ENCODE results near the gene KLHL26.

KLHL26 gene

DNA sequence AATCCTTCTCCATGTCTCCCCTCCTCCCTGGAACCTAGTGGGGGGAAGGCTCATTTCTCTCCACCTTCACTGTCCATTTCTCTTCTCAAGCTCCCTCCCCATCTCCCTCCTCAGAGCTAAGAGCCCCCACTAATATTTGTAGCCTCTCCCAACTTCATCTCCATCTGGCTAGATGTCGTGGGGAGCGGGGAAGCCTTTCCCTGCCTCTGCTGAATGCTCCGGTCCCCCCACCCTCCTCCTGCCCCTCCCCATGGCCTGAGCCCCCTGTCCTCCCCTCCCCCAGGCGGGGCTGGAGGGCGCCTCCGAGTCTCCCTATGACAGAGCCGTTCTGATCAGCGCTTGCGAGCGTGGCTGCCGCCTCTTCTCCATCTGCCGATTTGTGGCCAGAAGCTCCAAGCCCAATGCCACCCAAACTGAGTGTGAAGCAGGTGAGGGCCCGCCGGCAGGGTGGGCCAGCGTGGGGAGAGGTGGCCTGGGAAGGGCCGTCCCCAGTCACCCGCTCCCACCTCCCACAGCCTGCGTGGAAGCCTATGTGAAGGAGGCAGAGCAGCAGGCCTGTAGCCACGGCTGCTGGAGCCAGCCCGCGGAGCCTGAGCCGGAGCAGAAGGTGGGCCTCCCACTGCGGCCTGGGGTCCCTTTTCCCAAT is 23.1 kb upstream of the KLHL26 start:
- DNase-seq (ENCODE audit: low read depth in 2 of 3, low spot score in 1 of 3) = no peak

DNA sequence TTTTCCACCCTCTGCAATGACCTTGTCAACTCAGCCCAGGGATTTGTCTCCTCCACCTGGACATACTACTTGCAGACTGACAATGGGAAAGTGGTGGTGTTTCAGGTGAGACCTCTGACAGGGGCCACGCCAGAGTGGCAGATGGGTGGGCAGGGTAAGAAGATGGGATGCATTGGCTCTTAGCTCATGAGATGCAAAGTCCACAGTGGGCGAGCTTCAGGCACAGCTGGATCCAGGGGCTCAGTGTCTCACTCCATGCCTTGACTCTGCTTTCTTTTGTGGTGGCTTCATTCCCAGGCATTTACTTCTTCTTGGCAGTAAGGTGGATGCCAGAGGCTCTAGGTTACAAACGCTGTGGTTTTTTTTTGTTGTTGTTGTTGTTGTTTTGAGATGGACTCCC is 20.8 kb upstream of the KLHL26 start:
- no peak for DNase-seq (ENCODE audit: low read depth in 2 of 3, low spot score in 1 of 3)

DNA sequence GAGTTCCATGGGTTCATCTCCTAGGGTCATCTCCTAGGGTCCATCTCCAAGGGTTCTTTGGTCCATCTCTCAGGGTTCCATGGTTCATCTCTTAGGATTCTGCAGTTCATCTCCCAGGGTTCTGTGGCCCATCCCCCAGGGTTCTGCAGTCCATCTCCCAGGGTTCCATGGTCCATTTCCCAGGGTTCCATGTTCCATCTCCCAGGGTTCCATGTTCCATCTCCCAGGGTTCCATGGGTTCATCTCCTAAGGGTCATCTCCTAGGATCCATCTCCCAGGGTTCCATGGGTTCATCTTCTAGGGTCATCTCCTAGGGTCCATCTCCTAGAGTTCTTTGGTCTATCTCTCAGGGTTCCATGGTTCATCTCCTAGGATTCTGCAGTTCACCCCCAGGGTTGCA is 19.3 kb upstream of the KLHL26 start:
- DNase-seq (ENCODE audit: low read depth in 2 of 3, low spot score in 1 of 3) = no peak

DNA sequence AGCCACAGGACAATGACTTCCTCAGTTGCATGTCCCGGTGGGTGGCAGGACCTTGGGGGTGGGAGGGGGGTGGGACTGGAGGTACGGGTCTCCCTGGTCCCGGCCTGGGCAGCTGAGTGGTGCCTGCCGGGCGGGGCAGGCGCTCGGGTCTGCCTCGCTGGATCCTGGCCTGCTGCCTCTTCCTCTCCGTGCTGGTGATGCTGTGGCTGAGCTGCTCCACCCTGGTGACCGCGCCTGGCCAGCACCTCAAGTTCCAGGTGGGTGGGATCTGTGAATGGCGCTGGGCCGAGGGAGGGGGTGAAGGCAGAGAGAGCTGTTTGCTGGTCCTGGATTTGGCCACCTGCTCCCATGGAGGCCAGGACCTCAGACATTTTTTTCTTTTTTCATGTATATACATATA is 18.6 kb upstream of the KLHL26 start:
- DNase-seq (ENCODE audit: low read depth in 2 of 3, low spot score in 1 of 3) = no peak

DNA sequence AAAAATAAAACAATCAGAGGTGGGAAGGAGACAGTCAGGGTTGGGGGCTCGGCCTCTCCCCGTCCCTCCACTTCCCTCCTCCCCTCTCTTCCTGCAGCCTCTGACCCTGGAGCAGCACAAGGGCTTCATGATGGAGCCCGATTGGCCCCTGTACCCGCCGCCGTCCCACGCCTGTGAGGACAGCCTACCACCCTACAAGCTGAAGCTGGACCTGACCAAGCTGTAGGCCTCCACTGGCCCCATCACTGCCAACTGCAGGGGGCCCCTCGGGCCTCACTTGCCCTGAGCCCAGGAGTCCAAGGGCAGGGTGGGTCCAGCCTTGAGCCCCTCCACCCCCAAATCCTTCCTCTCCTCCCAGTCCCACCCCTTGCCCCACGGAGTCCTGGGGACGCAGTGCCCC is 16.5 kb upstream of the KLHL26 start:
- no peak for DNase-seq (ENCODE audit: low read depth in 2 of 3, low spot score in 1 of 3)

DNA sequence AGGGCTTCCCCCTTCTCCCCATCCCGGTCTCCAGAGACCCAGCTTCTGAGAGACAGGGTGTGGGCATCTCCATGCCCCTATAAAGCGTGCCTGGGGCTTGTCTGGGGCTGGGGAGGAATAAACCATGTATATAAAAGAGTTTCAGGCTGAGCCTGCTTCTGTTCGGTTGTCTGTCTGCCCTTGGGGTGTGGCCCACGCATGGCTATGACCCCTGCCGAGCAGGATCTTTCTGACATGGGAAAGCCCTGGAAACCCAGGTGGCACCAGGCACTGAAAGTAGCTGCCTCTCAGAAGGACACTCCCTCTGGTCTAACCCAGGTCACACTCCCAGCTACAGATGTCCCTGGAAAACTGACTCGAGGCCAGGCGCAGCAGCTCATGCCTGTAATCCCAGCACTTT is 15.9 kb upstream of the KLHL26 start:
- DNase-seq (ENCODE audit: low read depth in 2 of 3, low spot score in 1 of 3) = no peak

DNA sequence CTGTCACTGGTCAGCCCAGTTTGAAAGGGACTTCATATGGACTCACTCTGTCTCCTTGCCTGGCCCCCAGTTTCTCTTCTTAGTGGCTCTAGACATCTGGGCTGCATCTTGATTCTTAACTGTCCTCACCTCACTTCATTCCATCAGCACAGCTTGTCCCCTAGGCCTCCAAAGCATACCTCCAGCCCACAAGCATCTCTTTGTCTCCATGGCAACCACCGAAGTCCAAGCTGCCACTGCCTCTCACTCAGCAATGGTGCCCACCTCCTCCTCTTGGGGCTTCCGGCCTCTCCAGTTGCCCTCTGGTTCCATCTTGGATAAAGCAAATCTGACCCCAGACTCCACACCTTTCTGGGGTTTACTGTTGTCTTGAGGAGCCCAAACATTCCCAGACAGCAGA is 9.9 kb upstream of the KLHL26 start:
- DNase-seq (ENCODE audit: low read depth in 2 of 3, low spot score in 1 of 3) = no peak

DNA sequence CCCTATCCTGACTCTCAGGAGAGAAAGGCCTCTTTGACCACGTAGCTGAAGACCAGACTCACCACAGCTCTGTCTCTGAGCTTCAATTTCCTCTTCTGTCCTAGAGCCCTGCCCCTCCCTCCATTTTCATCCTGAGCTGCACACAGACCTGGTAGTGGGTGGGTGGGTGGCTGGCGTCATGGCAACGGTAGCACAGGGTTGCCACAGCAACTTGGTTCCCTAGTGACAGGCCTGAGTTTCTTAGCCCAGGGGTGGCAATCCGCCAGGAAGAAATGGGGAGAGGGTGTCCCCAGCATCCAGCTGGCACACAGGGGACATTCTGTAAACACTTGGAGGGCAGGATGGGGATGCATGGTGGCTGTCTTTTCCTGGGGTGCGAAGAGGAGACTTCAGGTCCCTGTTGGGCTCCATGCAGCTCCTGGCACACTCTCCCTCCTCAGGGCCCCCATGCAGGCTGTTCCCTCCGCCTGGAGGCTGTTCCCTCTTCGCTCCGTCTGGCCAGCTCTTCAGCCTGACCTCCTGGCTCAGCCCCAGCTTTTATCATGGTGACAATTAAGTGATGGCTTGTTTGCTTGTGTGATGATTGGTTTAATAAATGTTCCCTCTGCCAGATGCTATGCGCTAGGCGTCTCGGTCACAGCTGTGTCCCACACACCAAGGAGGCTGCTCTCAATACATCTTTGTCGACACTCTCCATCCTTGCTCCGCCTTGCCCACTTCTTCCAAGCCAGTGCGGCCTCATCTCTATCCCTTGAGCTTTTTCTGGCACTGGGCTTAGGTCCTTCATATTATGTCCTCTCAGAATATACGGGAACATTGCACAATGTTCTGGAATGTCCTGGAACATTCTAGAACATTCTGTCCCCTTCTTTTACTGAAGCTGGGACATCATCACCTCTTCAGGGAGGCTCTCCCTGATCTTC is 7.4 kb upstream of the KLHL26 start:
- DNase-seq (ENCODE audit: low read depth in 2 of 3, low spot score in 1 of 3) = no peak

DNA sequence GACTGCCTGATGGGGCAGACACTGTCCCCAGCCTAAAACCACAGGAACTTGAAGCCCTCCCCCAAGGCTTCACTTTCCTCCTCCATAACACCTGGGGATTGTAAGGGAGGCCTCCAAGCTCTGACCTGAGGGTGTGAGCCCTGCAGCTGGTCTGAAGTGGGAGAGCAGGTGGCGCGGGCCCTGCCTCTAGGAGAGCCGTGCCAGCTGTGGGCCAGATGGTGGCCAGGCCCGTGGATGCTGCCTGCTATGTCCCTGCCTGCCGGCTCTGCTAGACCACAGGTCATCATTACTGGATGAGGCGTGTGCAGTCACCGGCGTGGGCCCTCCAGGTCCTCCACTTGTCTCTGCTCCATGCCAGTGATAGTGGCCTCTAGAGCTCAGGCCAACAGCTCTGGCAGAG is 3.5 kb upstream of the KLHL26 start:
- DNase-seq (ENCODE audit: low read depth in 2 of 3, low spot score in 1 of 3) = no peak

DNA sequence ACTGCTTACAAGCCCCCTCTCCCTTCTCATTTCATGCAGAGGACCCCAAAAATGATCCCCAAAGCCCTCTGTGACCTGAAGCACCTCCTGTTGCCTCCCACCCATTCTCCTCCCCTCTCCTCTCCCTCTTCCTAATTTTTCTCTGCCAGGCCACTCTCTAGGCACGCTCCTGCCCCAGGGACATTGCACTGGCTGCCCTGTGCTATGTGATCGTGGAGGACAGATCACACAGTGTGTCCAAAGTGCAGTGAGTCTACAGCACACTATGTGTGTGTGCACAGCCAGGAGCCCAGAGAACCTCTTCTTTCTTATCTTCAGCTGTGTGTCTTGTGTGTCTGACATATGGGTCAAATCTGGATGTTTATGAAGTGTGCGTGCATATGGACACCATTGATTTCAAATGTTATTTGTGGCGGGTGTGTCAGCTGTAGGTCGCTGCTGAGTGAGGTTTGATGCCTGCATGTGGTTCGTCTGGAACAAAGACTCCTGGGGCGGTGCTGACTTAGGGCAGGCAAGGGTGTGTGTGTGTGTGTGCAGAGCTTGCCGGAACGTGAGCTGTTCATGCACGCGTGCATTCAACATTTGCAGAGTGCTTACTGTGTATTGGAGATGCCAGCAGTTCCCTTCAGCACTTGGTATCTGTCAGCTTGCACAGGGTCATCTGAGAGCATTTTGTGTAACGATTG is 2.1 kb upstream of the KLHL26 start:
- no peak for DNase-seq (ENCODE audit: low read depth in 2 of 3, low spot score in 1 of 3)

DNA sequence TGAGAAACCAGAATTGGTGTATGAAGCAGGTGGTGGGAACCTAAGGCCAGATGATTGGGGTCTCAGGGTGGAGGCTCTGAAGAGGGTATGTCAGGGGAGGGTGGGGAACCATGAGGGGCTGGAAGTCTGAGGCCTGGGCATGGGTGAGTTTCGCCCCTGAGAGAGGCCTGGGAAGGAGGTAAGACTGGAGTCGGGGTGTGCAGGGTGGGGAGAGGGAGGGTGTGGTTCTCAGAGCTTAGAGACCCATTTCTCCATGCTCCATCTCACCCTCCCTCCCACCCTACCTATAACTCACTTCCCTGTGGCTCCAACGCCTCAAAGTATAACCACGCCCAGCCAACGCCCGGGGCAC is 1.0 kb upstream of the KLHL26 start:
- no peak for DNase-seq (ENCODE audit: low read depth in 2 of 3, low spot score in 1 of 3)

DNA sequence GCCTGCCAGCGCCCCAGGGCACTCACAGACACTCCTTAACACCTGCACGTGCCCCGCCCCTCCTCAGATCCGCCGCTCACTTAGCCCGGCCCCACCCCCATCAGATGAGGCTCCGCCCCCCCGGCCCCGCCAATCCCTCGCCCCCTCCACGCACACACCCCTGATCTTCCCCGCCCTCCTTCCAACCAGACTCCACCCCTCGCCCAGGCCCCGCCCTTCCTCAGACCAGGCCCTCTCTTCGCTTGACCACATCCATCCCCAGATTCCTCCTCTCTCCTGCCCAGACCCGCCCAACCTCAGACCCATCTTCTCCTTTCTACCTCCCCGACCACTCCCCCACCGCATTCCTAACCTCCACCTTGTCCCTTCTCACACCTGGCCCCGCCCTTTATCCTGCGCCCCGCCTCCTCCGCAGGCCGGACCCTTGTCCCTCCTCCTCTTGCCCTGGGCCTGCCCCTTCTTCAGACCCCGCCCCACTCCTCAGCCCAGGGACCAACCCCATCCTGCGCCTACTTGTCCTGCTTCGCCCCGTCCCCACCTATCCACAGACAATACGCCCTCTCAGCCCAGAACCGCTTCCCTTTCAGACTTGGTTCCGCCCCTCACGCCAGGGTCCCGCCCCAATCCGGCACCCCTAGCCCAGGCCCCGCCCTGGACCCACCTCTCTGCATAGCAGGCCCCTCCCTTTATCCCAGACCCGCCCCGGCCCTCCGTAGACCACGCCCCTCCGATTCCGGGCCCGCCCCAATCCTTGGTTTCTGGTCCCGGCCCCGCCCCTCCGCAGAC is 452 bp upstream of the KLHL26 start:
- DNase-seq (ENCODE audit: low read depth in 2 of 3, low spot score in 1 of 3) = peak; percentile 99 to 100 (median 100)

DNA sequence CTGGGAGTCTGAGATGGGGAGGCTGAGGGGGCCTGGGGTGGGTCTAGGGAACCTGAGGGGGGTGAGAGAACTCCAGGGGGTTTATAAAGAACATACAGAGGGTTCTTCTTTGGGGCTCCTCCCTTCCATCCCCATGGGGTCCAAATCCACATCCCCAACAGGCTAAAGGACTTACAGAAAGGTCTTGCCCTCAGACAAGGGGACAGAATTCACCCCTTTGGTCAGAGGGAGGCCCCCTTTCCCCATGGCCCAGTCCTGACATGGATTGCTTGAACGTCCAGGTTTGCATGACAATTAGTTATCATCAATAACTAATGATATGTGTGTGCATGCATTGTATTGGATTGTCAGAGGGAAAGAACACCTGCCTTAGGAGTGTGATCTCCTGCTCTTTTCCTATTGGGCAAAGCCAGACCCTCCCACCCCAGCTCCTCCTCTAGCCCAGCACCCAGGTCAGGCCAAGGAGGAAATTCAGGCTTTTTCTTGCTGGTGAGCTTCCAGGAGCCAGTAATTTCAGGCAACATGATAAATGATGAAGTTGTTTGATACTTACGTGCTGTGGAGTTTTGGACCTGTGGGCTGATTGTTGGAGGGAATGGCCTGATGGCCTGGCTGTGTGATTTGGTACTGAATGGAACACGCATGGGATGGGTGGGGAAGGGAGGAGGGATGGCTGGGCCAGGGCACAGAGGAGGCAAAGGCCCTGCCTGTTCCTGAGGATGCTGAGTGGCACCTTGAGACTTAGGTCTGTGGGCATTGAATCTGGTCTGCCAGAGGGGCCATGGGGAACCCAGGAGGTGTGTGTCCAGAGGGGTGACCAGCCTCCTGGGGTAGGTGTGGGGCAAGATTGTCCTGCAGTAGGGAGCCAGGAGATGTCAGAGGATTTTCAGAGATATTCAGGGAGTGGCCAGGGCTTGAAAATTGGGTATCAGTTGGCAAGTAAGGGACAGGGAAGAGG is 1.1 kb downstream of the KLHL26 start:
- DNase-seq (ENCODE audit: low read depth in 2 of 3, low spot score in 1 of 3) = no peak

DNA sequence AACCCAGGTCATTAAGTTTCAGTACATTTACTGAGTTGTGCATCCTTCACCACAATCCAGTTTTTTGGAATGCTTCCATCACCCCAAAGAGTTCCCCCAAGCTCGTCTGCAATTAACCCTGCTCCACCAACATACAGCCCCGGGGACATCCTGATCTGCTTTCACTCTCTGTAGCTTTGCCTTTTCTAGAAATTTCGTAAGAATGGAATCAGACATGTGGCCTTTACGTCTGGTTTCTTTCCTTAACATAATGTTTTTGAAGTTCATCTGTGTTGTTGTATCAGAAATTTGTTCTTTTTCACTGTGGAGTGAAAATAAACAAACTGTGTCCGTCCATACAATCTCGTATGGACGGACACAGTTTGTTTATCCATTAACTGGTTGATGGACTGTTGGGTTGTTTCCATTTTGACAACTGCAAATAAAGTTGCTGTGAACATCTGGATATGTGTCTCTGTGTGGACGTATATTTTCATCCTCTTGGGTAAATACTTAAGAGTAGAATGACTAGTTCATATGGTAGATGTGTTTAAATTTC is 2.9 kb downstream of the KLHL26 start:
- no peak for DNase-seq (ENCODE audit: low read depth in 2 of 3, low spot score in 1 of 3)

DNA sequence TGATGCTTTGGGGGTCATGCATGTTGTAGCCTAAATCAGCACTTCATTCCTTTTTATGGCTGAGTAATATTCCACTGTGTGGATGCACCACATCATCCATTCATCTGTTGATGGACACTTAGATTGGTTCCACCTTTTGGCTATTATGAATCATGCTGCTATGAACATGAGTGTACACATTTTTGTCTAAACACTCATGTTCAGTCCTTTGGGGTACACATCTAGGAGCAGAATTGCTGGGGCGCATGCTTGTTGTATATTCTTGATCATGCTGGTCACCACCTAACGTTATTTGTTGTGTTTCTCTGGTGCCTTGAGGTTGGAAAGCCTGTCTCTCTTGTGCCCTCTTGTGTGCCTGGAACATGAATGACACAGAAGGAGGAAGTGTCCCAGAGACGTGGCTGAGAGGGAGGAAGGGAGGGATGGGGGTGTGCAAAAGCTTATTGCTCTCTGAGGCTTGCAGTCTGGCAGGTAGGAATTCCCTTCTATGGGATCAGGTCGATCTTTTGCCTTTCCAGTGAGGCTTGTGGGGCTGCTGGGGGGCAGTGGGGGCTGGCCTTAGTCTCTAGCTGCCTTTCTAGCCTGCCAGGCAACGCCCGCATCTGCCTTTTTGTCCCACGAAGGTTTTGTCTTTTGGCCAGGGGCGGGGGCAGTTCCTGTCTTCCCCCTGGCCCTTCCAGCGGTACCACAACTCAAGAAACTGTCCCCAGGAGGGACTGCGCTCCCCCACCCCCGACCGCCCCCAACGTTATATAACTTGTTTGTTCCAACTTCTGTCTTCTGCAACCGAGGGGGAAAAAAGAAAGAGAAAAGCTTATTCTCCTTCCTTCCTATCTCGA is 7.6 kb downstream of the KLHL26 start:
- DNase-seq (ENCODE audit: low read depth in 2 of 3, low spot score in 1 of 3) = no peak

DNA sequence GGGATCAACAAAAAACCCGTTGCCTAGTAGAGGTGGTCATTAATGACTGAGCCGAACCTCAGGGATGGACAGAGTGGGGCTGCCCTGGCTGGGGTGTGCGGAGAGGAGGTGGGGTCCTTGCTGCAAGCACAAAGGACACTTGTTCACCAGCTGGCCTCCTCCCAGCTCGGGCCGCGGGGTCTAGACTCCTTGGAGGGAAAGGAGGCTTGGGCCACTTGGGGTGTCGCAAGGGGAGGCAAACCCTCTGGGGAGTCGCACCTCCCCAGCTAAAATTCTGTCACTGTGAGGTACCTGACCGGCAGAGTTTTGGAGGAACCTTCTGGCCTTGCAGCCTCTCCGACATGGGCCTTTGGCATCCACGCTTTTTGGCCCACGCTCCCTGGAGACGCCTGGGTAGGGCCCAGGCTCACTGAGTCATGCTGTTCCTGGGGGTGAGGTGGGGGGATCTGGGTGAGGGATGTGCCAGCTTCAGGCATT is 8.2 kb downstream of the KLHL26 start:
- DNase-seq (ENCODE audit: low read depth in 2 of 3, low spot score in 1 of 3) = no peak

DNA sequence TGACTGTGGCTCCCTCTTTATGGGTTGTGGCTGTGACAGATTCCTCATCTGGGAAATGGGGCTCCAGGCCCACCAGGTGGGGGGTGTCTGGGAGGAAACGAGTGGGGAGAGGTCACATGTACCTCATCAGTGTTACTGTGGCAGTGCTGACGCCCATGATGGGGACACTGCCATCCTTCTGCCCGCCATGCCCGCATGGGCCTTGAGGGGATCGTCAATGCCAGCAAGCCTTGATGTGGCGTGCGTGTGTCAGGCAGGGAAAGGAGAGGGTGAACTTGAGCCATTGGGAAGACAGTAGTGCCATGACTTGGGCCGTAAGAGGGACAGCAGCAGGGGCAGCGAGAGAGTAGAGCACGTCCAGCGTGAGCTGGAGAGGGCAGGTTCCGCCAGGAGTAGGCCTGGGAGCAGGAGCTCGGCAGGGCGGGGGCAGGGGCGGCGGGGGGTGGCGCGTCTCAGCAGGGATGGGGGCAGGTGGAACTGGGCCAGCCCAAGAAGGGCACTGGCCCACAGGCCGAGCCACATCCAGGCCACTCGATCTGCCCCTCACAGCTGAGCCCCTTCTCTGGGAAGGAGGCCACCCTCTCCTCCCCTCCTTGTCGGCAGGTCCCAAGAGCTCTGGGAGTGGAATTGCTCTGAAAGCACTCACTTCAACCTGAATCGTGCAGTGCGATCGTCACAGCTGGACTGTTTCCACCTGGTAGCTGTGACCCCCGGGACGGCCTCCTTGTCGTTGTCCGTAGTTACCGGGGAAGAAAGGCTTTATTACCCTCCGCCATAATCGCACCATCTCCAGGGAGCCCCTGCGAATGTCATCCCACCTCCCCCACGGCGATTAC is 9.9 kb downstream of the KLHL26 start:
- no peak for DNase-seq (ENCODE audit: low read depth in 2 of 3, low spot score in 1 of 3)

DNA sequence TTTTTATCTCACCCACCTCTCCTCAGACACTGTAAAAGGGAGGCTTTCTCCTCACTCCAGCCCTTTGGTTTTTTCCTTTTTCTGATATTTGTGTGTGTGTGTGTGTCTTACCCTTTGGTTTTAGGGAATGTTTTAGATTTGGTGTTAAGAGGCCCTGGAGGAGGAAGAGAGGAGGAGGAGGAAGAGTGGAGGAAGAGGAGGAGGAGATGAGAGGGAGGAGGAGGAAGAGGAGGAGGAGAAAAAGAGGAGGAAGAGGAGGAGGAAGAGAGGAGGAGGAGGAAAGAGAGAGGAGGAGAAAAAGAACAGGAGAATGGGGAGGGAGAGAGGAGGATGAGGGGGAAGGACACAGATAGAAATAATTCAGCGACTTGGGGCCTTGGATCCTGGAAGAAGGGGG is 10.5 kb downstream of the KLHL26 start:
- no peak for DNase-seq (ENCODE audit: low read depth in 2 of 3, low spot score in 1 of 3)

All from stimulated activated CD4-positive, alpha-beta T cell treated with anti-CD3 and anti-CD28 coated beads, Interleukin-12 subunit alpha, Interleukin-12 subunit beta, amount 100 ng/mL, for 48 hours (primary cell).